Small intestine (tissue), 7 donors: ENCODE results near the gene ASCC3. TPM values are rescaled to one million over a fixed set of nuclear protein-coding genes. Genes with fewer than 3 reads are reported as not detected.
A peak's percentile ranks its signal among the peaks of the same experiment; 100 is the strongest.

Experiments used
- DNase-seq, 2 donors: peaks; one replicate each; pipeline versions ENCODE4 v3.0.0 to v3.0.0-alpha.2; 2013
- FAIRE-seq: peaks from 2 replicates; lab custom pipeline; 2012; peaks lifted over from hg19 to GRCh38; lab: Jason Lieb, UNC
- H3K27ac ChIP-seq, 3 donors: one replicate each; pipeline ENCODE4 v1.5.1; 2013; ENCODE audit warnings: low read length in 2 of 3, mild to moderate bottlenecking in 2 of 3, control low read depth in 1 of 3, inconsistent platforms in 1 of 3, low read depth in 1 of 3, moderate library complexity in 1 of 3
- H3K27me3 ChIP-seq, 3 donors: one replicate each; pipeline ENCODE4 v1.6.1; 2013; ENCODE audit warnings: low read length in 3 of 3, inconsistent platforms in 1 of 3; ENCODE audit not compliant: control insufficient read depth in 3 of 3, insufficient read depth in 3 of 3
- H3K36me3 ChIP-seq, 3 donors: one replicate each; pipeline ENCODE4 v1.6.1; 2013; ENCODE audit warnings: low read length in 3 of 3, inconsistent platforms in 1 of 3, low read depth in 1 of 3, mild to moderate bottlenecking in 1 of 3, moderate library complexity in 1 of 3; ENCODE audit not compliant: control insufficient read depth in 3 of 3, insufficient read depth in 2 of 3
- H3K4me1 ChIP-seq, 3 donors: one replicate each; pipeline ENCODE4 v1.6.1; 2013; ENCODE audit warnings: low read length in 2 of 3, inconsistent platforms in 1 of 3, low read depth in 1 of 3, mild to moderate bottlenecking in 1 of 3, moderate library complexity in 1 of 3; ENCODE audit not compliant: control insufficient read depth in 3 of 3, insufficient read depth in 2 of 3
- H3K4me3 ChIP-seq, 3 donors: one replicate each; pipeline ENCODE4 v1.5.1; 2013; ENCODE audit warnings: low read length in 3 of 3, control low read depth in 1 of 3, inconsistent platforms in 1 of 3, low read depth in 1 of 3, mild to moderate bottlenecking in 1 of 3, moderate library complexity in 1 of 3
- H3K9me3 ChIP-seq, 2 donors: one replicate each; pipeline ENCODE4 v1.6.1; 2013; ENCODE audit warnings: low read depth in 1 of 2, low read length in 1 of 2; ENCODE audit not compliant: control insufficient read depth in 2 of 2, insufficient read depth in 1 of 2
- WGBS, 3 donors: extraction: QIAGEN DNeasy Blood & Tissue Kit; methylation state at CpG; one replicate each; pipeline ENCODE4 v1.1.7; 2013; 5-methylcytosine and 5-hydroxymethylcytosine counted together
- polyA plus RNA-seq, 4 donors: library from polyadenylated mRNA; stranded (reverse) in 3 of 4; unstranded in 1 of 4; fragments of 200-250 nt in 3 of 4; fragments of 120-200 nt in 1 of 4; gene quantifications; one replicate each; pipeline versions ENCODE4 v1.2.1 to v1.2.3, GENCODE V29; 2013
- donor health status: healthy with polysubstance abuse.
- donor health status: control.
- donor health status: control.
- donor health status: Bipolar disorder and iron deficiency.
- donor health status: healthy.

ASCC3 gene
- polyA plus RNA-seq, 4 donors, result 6.8 to 29.0 (median 13.6) TPM

DNA sequence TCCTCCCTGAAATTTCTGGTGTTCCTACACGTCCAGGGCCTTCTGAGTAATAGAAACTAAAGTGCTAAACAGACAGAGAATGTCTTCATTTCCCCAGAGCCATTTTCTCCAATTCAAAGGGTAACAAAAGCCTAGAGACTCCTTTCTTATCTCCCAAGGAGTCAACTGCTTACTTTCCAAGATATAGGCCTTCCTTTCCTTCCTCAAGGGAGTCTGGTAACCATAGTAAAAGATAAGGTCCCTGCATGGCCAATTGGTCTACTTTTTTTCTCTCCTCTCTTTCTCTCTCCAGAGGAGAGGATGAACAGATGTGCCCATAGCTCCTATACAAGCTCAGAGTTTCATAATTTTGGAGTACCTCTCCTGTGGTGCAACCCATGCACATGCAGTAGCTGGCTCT is 185.7 kb downstream of the ASCC3 start:
- peaks cover 0 to 14% of the 10 kb centered on the region in 2 donors for H3K9me3 ChIP-seq
- DNase-seq (no peak), FAIRE-seq (no peak)
- no peaks in the 10 kb centered on the region for H3K27me3 ChIP-seq
- no peak overlapping the region for H3K4me3 ChIP-seq
- 88 to 96% (median 90%) methylated on average over 1 of the region's 1 CpG for WGBS, 3 donors
- no peak overlapping the region for H3K27ac ChIP-seq
- H3K4me1 ChIP-seq, result no peaks in the 10 kb centered on the region
- H3K36me3 ChIP-seq, result peaks cover 0 to 6% (median 0%) of the 10 kb centered on the region in 3 donors

DNA sequence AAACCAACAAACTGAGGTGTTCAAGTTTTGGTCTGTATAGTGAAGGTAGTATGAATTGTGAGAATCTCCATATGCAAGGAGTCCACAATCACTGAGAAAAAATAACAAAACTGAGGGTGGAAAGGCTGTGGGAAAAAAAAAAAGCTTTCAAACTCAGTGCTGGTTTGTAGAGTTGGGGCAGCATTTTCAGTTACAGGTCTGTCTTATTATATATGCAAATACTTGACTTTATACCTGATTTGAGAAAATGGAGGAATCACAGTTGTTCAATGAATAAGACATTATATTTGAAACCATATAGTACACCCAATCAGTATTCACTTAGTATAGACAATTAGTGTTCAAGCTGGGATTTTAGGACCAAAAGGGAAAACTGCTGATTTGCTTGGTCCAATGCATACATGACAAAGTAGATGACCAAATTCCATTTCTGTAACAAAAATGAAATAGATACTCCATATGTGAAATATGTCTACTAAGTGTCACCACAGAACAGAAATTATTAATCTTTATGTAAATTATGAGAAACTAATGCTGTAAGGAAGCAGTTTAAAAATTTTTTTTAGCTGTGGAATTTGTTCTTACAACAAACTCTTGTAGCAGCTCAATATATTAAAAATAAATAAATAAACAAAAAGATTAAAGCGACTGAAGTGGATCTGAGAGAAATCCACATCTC is 187.7 kb downstream of the ASCC3 start:
- no peaks in the 10 kb centered on the region for H3K36me3 ChIP-seq
- H3K27ac ChIP-seq, result no peak overlapping the region
- DNase-seq, result no peak
- no peak for FAIRE-seq
- no peaks in the 10 kb centered on the region for H3K9me3 ChIP-seq
- H3K4me1 ChIP-seq, result no peaks in the 10 kb centered on the region
- WGBS, 3 donors, result 90 to 100% (median 92%) methylated on average over 1 of the region's 1 CpG
- H3K4me3 ChIP-seq, result no peak overlapping the region
- H3K27me3 ChIP-seq, result no peaks in the 10 kb centered on the region

DNA sequence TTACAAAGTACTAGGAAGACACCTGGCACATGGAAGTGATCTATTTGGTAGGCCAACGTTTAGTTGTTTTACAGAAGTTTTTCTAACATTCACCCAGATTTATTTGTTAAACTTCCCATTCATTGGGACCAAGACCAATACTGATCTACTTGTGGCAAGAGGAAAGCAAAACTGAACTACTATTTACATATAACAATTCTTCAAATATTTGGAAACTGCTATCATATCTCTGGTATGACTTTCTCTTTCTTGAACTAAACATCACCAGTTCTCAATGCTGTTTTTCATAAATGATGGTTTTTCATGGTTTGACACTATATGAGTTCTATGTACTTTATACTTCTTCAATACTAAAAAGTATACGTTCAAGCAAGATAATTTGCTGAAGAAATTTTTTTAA is 189.2 kb downstream of the ASCC3 start:
- Histone ChIP-seq H3K27ac (no peak overlapping the region), H3K27me3 (no peaks in the 10 kb centered on the region), H3K9me3 (no peaks in the 10 kb centered on the region), H3K4me3 (no peak overlapping the region), H3K36me3 (peaks cover 0 to 2% (median 0%) of the 10 kb centered on the region in 3 donors), H3K4me1 (no peaks in the 10 kb centered on the region)
- DNase-seq, result no peak
- FAIRE-seq, result no peak
- 68 to 74% (median 68%) methylated on average over 2 of the region's 2 CpGs for WGBS, 3 donors

DNA sequence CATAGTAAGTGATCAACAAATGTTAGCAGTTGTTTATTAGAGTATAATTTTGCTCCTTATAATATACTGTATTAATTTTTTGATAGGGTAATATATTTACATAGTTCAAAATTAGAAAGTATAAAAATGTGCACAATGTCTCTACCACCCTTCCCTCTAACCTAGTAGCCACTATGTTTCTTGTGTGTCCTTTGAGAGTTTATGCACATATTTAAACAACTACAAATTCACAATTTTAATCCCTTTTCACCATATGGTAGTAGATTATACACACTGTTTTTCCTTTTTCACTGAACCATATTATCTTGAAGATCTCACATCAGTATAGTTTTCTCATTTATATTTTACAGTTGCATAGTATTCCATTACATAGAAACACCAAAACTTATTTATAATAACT is 194.9 kb downstream of the ASCC3 start:
- Histone ChIP-seq H3K4me1 (no peaks in the 10 kb centered on the region), H3K36me3 (peaks cover 0 to 2% (median 0%) of the 10 kb centered on the region in 3 donors), H3K4me3 (no peak overlapping the region), H3K27ac (no peak overlapping the region), H3K27me3 (no peaks in the 10 kb centered on the region), H3K9me3 (no peaks in the 10 kb centered on the region)
- FAIRE-seq, result peak; percentile 10
- no peak for DNase-seq

DNA sequence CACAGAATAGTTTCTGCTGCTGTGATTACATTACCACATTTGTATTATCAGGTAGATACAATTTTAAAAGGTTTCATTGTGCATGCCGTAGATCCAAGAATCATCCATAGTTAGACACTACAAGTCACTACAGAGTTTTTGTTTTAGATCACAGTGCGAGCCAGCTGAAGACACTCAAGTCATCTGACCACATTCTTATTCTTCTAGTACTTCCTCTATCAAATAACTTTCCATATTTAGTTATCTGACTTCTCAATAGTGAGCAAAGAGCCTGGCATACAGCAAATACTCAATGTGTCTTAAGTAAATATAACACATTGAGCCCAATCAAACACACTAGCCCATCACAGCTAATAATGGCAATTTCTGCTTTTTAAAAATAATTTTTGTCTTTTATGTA is 195.4 kb downstream of the ASCC3 start:
- H3K27ac ChIP-seq, result no peak overlapping the region
- H3K36me3 ChIP-seq, result peaks cover 0 to 2% (median 0%) of the 10 kb centered on the region in 3 donors
- no peaks in the 10 kb centered on the region for H3K9me3 ChIP-seq
- no peaks in the 10 kb centered on the region for H3K4me1 ChIP-seq
- no peaks in the 10 kb centered on the region for H3K27me3 ChIP-seq
- 92 to 100% (median 98%) methylated on average over 2 of the region's 2 CpGs for WGBS, 3 donors
- no peak overlapping the region for H3K4me3 ChIP-seq
- DNase-seq, result no peak
- FAIRE-seq, result no peak

- FAIRE-seq, result no peak
Measured at GRCh38 chr6:100680163-100680562, 201.0 kb downstream of the ASCC3 start.

GRCh38 chr6:100678027-100678426 is 203.1 kb downstream of the ASCC3 start:
- DNase-seq (peak; percentile 7 to 13), FAIRE-seq (peak; percentile 89)
- H3K27me3 ChIP-seq, result no peaks in the 10 kb centered on the region
- H3K9me3 ChIP-seq, result no peaks in the 10 kb centered on the region
- H3K4me1 ChIP-seq, result no peaks in the 10 kb centered on the region
- WGBS, 3 donors, result 74 to 78% (median 76%) methylated on average over 1 of the region's 1 CpG
- H3K4me3 ChIP-seq, result no peak overlapping the region
- no peak overlapping the region for H3K27ac ChIP-seq
- peaks cover 0 to 2% (median 0%) of the 10 kb centered on the region in 3 donors for H3K36me3 ChIP-seq

More at GRCh38 chr6:100680163-100680562, 201.0 kb downstream of the ASCC3 start:
- H3K9me3 ChIP-seq, result no peaks in the 10 kb centered on the region
- H3K36me3 ChIP-seq, result peaks cover 0 to 2% (median 0%) of the 10 kb centered on the region in 3 donors
- WGBS, 3 donors, result 65 to 79% (median 78%) methylated on average over 1 of the region's 1 CpG
- DNase-seq, result no peak
- H3K27me3 ChIP-seq, result no peaks in the 10 kb centered on the region
- H3K27ac ChIP-seq, result no peak overlapping the region
- no peaks in the 10 kb centered on the region for H3K4me1 ChIP-seq
- no peak overlapping the region for H3K4me3 ChIP-seq

GRCh38 chr6:100677240-100677639 is 203.9 kb downstream of the ASCC3 start:
- 94 to 99% (median 95%) methylated on average over 1 of the region's 1 CpG for WGBS, 3 donors
- Histone ChIP-seq H3K4me3 (no peak overlapping the region), H3K27me3 (no peaks in the 10 kb centered on the region), H3K9me3 (no peaks in the 10 kb centered on the region), H3K4me1 (no peaks in the 10 kb centered on the region), H3K27ac (no peak overlapping the region), H3K36me3 (peaks cover 0 to 2% (median 0%) of the 10 kb centered on the region in 3 donors)
- no peak for FAIRE-seq
- no peak for DNase-seq

- Histone ChIP-seq H3K36me3 (no peaks in the 10 kb centered on the region), H3K4me1 (no peaks in the 10 kb centered on the region), H3K27ac (no peak overlapping the region), H3K4me3 (no peak overlapping the region), H3K9me3 (no peaks in the 10 kb centered on the region), H3K27me3 (no peaks in the 10 kb centered on the region)
- DNase-seq (no peak), FAIRE-seq (no peak)
- 88 to 95% (median 95%) methylated on average over 2 of the region's 2 CpGs for WGBS, 3 donors
Measured at GRCh38 chr6:100673641-100674040, 207.5 kb downstream of the ASCC3 start.
